Measurements from ENCODE around the gene CFAP299.

GRCh38 chr4:80911458-80911857 is 575.9 kb downstream of the CFAP299 start:
- TF ChIP-seq CTCF (conservative IDR thresholded peaks at IDR 0.05; ENCODE audit: low read length) (no peak), EZH2phosphoT487 (IDR thresholded peaks at IDR 0.05; ENCODE audit: borderline replicate concordance, low read depth, low read length) (no peak)
